SK-N-DZ (cell line): Measurements from ENCODE around the gene TMEM243. TPM values are rescaled to one million over a fixed set of nuclear protein-coding genes. Genes with fewer than 3 reads are reported as not detected.
A peak's percentile ranks its signal among the peaks of the same experiment; 100 is the strongest.
"Not testable (repeated sequence)": the region's sequence is repeated elsewhere in the genome, so short reads cannot be mapped to it uniquely, and the experiment has no call there.

ENCODE experiments used
- DNase-seq: peaks from one replicate; pipeline ENCODE4 v3.0.0-alpha.2; 2015; ENCODE audit warnings: low spot score
- polyA plus RNA-seq, 2 experiments: library from polyadenylated mRNA; depleted of rRNA; stranded (reverse); fragments of >200 nt; gene quantifications; 2 replicates each; pipeline ENCODE4 v1.2.3, GENCODE V29; 2014

TMEM243 gene
- polyA plus RNA-seq (2014; cell fraction: cytosol; rRNA removed): 45.1 and 51.5 TPM in 2 replicates
- polyA plus RNA-seq (2014; cell fraction: nucleus; rRNA removed): 86.3 and 111 TPM in 2 replicates

- DNase-seq: peak; percentile 45
Observed at GRCh38 chr7:87219545-87220025, at the start of gene TMEM243. TSS of gene TMEM243 (minus strand) at chr7:87219732. CDS start at chr7:87219503, 229 bp downstream.

GRCh38 chr7:87267239-87267900 is 47.8 kb upstream of the TMEM243 start:
- DNase-seq: no peak

GRCh38 chr7:87263537-87263936 is 44.0 kb upstream of the TMEM243 start:
- DNase-seq: no peak

- no peak for DNase-seq
Observed at GRCh38 chr7:87253589-87254087, 34.1 kb upstream of the TMEM243 start.

- DNase-seq: not testable (repeated sequence)
Observed at GRCh38 chr7:87245671-87246070, 26.1 kb upstream of the TMEM243 start.

GRCh38 chr7:87238464-87239051 is 19.0 kb upstream of the TMEM243 start:
- peak; percentile 37 for DNase-seq

GRCh38 chr7:87234949-87235348 is 15.4 kb upstream of the TMEM243 start:
- no peak for DNase-seq

- DNase-seq: no peak
Observed at GRCh38 chr7:87231711-87232110, 12.2 kb upstream of the TMEM243 start.

GRCh38 chr7:87231258-87231657 is 11.7 kb upstream of the TMEM243 start:
- DNase-seq: no peak

GRCh38 chr7:87226495-87226894 is 7.0 kb upstream of the TMEM243 start:
- DNase-seq: no peak

- no peak for DNase-seq
Observed at GRCh38 chr7:87225696-87226095, 6.2 kb upstream of the TMEM243 start.

GRCh38 chr7:87223666-87224065 is 4.1 kb upstream of the TMEM243 start:
- DNase-seq: no peak

- DNase-seq: no peak
Observed at GRCh38 chr7:87220734-87221215, 1.2 kb upstream of the TMEM243 start.

- DNase-seq: peak; percentile 86
Observed at GRCh38 chr7:87220026-87220733, 648 bp upstream of the TMEM243 start.

- DNase-seq: no peak
Observed at GRCh38 chr7:87218796-87219544, 562 bp downstream of the TMEM243 start.

GRCh38 chr7:87217983-87218653 is 1.4 kb downstream of the TMEM243 start:
- no peak for DNase-seq

GRCh38 chr7:87216701-87217508 is 2.6 kb downstream of the TMEM243 start:
- DNase-seq: no peak

- no peak for DNase-seq
Observed at GRCh38 chr7:87215046-87215445, 4.5 kb downstream of the TMEM243 start.

GRCh38 chr7:87213811-87214210 is 5.7 kb downstream of the TMEM243 start:
- DNase-seq: no peak

- no peak for DNase-seq
Observed at GRCh38 chr7:87213252-87213651, 6.3 kb downstream of the TMEM243 start.
